Stimulated activated CD8-positive, alpha-beta memory T cell treated with anti-CD3 and anti-CD28 coated beads, Interleukin-2, amount 100 ng/mL, for 1 hour (primary cell): Measurements from ENCODE around the gene OTOG.
A peak's percentile ranks its signal among the peaks of the same experiment; 100 is the strongest.

Source experiments
- DNase-seq, 2 donors: peaks; one replicate each; pipeline ENCODE4 v3.0.0-alpha.2; 2020; ENCODE audit warnings: low read depth in 2 of 2

The OTOG gene

GRCh38 chr11:17519061-17519885, 27.8 kb upstream of the OTOG start:
- no peak for DNase-seq

- DNase-seq: no peak
These were observed 25.8 kb upstream of the OTOG start for GRCh38 chr11:17521106-17521900.

GRCh38 chr11:17522655-17523054, 24.4 kb upstream of the OTOG start:
- DNase-seq: no peak

GRCh38 chr11:17524221-17524620, 22.8 kb upstream of the OTOG start:
- no peak for DNase-seq

DNA sequence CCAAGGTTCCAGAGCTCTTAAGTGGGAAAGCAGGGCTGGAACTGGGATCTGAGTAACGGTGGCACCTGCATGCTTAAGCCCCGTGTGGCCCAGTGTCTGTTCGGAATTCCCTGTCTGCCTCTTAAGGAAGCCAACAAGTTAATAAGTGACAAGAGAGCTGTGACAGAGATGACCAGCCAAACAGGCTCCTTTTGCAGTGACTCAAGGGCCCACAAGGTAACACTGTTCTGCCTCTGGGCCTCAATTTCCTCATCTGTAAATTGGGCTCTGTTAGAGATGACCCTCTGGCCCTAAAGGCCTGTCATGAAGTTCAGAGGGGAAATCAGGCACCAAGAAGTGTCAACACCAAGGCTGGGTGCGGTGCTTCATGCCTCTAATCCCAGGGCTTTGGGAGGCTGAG, 21.5 kb upstream of the OTOG start:
- DNase-seq: no peak

GRCh38 chr11:17526326-17526725, 20.7 kb upstream of the OTOG start:
- DNase-seq: no peak

- DNase-seq: no peak
These were observed 20.0 kb upstream of the OTOG start for GRCh38 chr11:17526931-17527627.

GRCh38 chr11:17527628-17527995, 19.4 kb upstream of the OTOG start:
- no peak for DNase-seq

DNA sequence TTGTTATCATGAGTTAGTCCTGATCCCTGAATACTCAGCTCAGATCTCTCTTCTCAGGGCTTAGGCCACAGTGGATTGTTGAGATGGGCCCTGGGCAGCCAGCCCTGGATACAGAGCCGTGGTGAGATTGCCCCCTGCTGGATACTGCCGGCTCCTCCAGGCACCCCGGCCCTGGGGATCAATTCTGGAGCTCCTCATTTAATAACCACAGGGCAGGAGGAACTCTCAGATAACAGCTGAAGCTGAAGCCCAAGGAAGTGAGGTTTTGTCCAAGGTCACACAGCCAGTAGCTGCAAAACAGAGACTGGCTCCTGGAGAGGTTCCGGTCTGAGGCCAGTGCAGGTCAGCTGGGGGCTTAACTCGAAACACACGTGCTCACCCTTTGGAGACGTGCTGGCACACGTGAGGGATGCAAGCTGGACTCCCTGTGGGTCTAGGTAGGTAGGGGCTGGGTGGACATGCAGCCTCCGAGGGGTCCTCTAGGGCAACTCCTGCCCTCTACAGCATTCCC, 18.8 kb upstream of the OTOG start:
- DNase-seq: peak; percentile 10 to 15

- no peak for DNase-seq
These were observed 17.9 kb upstream of the OTOG start for GRCh38 chr11:17528906-17529843.

GRCh38 chr11:17529844-17530185, 17.2 kb upstream of the OTOG start:
- DNase-seq: no peak

GRCh38 chr11:17531071-17531600, 15.9 kb upstream of the OTOG start:
- DNase-seq: no peak

GRCh38 chr11:17531636-17532113, 15.4 kb upstream of the OTOG start:
- DNase-seq: no peak

- DNase-seq: no peak
These were observed 14.3 kb upstream of the OTOG start for GRCh38 chr11:17532784-17533183.

GRCh38 chr11:17533341-17533740, 13.7 kb upstream of the OTOG start:
- DNase-seq: no peak

GRCh38 chr11:17533778-17534415, 13.2 kb upstream of the OTOG start:
- DNase-seq: no peak

DNA sequence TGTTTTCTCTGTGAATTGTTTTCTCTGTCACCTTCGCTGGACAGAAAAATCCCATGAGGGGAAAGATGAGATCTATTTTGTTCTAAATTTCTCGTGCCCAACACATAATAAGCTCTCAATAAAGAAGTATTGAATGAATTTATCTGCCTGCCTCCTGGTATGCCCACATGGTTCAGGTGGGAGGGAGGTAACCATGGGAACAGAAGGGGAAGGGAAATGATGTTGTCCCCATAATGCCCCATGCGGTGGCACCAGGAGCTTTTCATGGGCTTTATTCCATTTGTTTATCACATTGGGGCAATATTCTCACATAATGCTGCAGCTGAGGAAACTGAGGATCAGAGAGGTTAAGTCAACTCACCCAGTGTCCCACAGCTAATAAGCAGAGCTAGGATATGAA, 11.6 kb upstream of the OTOG start:
- no peak for DNase-seq

DNA sequence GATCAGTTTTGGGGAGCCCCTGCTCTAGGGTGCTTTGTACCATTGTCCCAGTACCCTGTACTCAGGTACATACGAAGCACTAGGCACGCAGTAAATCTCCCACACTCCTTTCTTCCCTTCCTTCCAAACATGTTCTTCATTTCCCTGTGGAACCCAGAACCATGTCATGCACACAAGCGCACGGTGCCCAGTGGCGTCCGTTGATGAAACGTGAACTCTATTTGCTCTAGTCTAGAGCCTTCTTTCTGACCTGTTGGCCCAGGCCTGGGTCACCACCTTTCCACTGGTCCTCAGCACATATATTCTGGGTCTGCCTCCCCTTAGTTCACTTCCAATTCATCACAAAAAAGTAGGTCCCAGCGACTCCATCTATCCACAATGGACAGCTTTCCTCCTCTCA, 9.8 kb upstream of the OTOG start:
- DNase-seq: no peak

GRCh38 chr11:17538054-17538453, 9.0 kb upstream of the OTOG start:
- DNase-seq: no peak

DNA sequence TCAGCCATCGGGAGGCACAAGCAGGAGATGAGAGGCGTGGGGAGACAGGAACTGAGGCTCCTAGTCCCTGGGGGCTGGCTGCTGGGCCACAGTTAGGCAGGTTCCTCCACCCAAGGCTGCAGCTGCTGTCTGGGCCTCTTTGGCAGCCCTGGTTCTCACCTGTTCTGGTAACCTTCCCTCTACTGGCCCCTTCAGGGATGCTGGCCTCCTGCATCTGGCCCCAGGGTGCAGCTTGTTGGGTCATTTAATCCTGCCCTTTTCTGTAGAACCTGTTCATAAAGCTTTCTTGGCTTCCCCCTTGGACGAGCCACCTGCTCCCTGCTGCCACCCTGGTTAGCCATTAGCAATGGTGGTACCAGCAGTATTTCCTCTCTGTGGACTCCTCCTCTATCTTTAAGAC, 8.3 kb upstream of the OTOG start:
- no peak for DNase-seq
